ENCODE data around the gene COL11A2.

The COL11A2 gene

DNA sequence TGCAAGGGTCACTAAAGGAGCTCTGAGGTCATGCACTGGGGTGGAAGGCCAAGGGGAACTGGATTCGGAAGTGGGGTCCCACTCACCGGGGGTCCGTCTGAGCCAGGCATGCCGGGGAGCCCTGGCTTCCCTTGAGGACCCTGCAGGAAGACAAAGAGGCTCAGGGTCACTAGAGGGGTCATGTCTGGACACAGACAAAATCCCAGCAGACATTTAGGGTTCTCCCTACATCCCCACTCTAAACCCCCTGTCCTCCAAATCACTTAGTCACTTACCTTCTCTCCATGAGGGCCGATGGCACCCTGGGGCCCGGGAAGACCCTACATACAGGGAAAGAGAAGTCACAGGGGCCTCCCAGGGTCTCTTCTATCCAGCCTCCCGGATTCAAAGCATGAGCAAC, 15.4 kb downstream of the COL11A2 start:
- POLR2A ChIA-PET, result no interaction called here
- CTCF ChIA-PET, result interaction anchor here (1.1 to 7.7 kb wide), 3 partner anchors 15 to 243 kb away, joined by 3 to 62 read pairs (median 3); no protein-coding TSS in a partner anchor
- WGBS (ENCODE audit: insufficient coverage), result 98% methylated on average over 5 of the region's 7 CpGs

DNA sequence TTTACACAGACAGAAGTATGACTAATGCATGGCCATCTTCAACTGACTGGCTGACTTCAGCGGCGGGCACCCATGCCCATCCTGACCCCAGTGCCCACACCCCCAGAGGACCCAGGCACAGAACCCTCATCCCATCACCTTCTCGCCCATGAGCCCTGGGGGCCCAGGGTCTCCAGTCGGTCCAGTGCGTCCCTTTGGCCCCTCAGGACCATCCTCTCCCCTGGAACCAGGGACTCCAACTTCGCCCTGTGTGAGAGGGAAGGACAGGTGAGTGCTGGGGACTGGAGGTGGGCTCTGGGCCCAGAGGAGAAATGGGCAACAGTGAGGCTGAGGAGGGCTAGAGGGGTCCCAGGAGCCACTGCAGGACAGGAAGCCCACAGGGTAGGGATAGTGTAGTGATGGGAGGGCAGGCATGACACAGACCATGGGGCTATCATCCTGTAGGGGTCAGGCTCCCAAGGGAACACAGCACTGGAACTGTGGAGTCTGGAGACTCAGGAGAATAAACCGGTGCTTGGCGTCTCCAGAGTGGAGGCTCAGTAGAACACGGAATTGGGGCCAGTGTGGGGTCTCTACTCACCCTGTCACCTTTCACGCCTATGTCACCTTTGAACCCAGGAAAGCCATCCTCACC, 16.7 kb downstream of the COL11A2 start:
- POLR2A ChIA-PET, result no interaction called here
- no peak for DNase-seq
- Histone ChIP-seq H3K27ac (ENCODE audit: insufficient read depth in 1 of 2, low read depth in 1 of 2, low read length in 2 of 2, poor library complexity in 1 of 2, severe bottlenecking in 2 of 2) (no peak overlapping the region), H3K4me3 (ENCODE audit: control insufficient read depth in 1 of 7, extremely low read depth in 1 of 7, insufficient read depth in 4 of 7, low read depth in 2 of 7, low read length in 6 of 7) (no peak overlapping the region), H3K36me3 (ENCODE audit: control insufficient read depth in 4 of 4, insufficient read depth in 4 of 4, low read length in 3 of 4) (no peaks in the 10 kb centered on the region), H3K4me1 (ENCODE audit: control extremely low read depth in 1 of 4, control insufficient read depth in 4 of 4, insufficient read depth in 4 of 4, low read length in 3 of 4) (no peaks in the 10 kb centered on the region), H3K9me3 (ENCODE audit: control extremely low read depth in 1 of 5, control insufficient read depth in 4 of 5, insufficient read depth in 2 of 5, low read depth in 1 of 5, low read length in 4 of 5) (no peaks in the 10 kb centered on the region), H3K27me3 (replicated peaks in 2 of 5; ENCODE audit: control insufficient read depth in 4 of 5, insufficient read depth in 5 of 5, low read length in 4 of 5) (peaks cover 0 to 2% (median 0%) of the 10 kb centered on the region in 5 experiments)
- WGBS (ENCODE audit: insufficient coverage), result 96% methylated on average over 7 of the region's 10 CpGs
- CTCF ChIA-PET, result interaction anchor here (1.1 to 7.7 kb wide), 5 partner anchors 13 to 157 kb away, joined by 4 to 62 read pairs (median 11); no protein-coding TSS in a partner anchor

More for the DNA sequence above, 15.4 kb downstream of the COL11A2 start:
- no peaks in the 10 kb centered on the region for H3K9me3 ChIP-seq (ENCODE audit: control extremely low read depth in 1 of 5, control insufficient read depth in 4 of 5, insufficient read depth in 2 of 5, low read depth in 1 of 5, low read length in 4 of 5)
- no peaks in the 10 kb centered on the region for H3K4me1 ChIP-seq (ENCODE audit: control extremely low read depth in 1 of 4, control insufficient read depth in 4 of 4, insufficient read depth in 4 of 4, low read length in 3 of 4)
- H3K4me3 ChIP-seq (ENCODE audit: control insufficient read depth in 1 of 7, extremely low read depth in 1 of 7, insufficient read depth in 4 of 7, low read depth in 2 of 7, low read length in 6 of 7), result no peak overlapping the region
- peaks cover 0 to 2% (median 0%) of the 10 kb centered on the region in 5 experiments for H3K27me3 ChIP-seq (replicated peaks in 2 of 5; ENCODE audit: control insufficient read depth in 4 of 5, insufficient read depth in 5 of 5, low read length in 4 of 5)
- DNase-seq, result no peak
- H3K27ac ChIP-seq (ENCODE audit: insufficient read depth in 1 of 2, low read depth in 1 of 2, low read length in 2 of 2, poor library complexity in 1 of 2, severe bottlenecking in 2 of 2), result no peak overlapping the region
- no peaks in the 10 kb centered on the region for H3K36me3 ChIP-seq (ENCODE audit: control insufficient read depth in 4 of 4, insufficient read depth in 4 of 4, low read length in 3 of 4)

- Histone ChIP-seq H3K4me3 (ENCODE audit: control insufficient read depth in 1 of 7, extremely low read depth in 1 of 7, insufficient read depth in 4 of 7, low read depth in 2 of 7, low read length in 6 of 7) (no peak overlapping the region), H3K27me3 (replicated peaks in 2 of 5; ENCODE audit: control insufficient read depth in 4 of 5, insufficient read depth in 5 of 5, low read length in 4 of 5) (peaks cover 0 to 2% (median 0%) of the 10 kb centered on the region in 5 experiments), H3K4me1 (ENCODE audit: control extremely low read depth in 1 of 4, control insufficient read depth in 4 of 4, insufficient read depth in 4 of 4, low read length in 3 of 4) (no peaks in the 10 kb centered on the region), H3K36me3 (ENCODE audit: control insufficient read depth in 4 of 4, insufficient read depth in 4 of 4, low read length in 3 of 4) (no peaks in the 10 kb centered on the region), H3K9me3 (ENCODE audit: control extremely low read depth in 1 of 5, control insufficient read depth in 4 of 5, insufficient read depth in 2 of 5, low read depth in 1 of 5, low read length in 4 of 5) (no peaks in the 10 kb centered on the region), H3K27ac (ENCODE audit: insufficient read depth in 1 of 2, low read depth in 1 of 2, low read length in 2 of 2, poor library complexity in 1 of 2, severe bottlenecking in 2 of 2) (no peak overlapping the region)
- ChIA-PET POLR2A (no interaction called here), CTCF (interaction anchor here (1.1 to 7.7 kb wide), 9 partner anchors 13 to 156 kb away, joined by 4 to 62 read pairs (median 11); no protein-coding TSS in a partner anchor)
- WGBS (ENCODE audit: insufficient coverage), result 100% methylated on average over 2 of the region's 4 CpGs
- no peak for DNase-seq
These were observed 17.5 kb downstream of the COL11A2 start for GRCh38 chr6:33174784-33175183.

- Histone ChIP-seq H3K4me1 (ENCODE audit: control extremely low read depth in 1 of 4, control insufficient read depth in 4 of 4, insufficient read depth in 4 of 4, low read length in 3 of 4) (no peaks in the 10 kb centered on the region), H3K4me3 (ENCODE audit: control insufficient read depth in 1 of 7, extremely low read depth in 1 of 7, insufficient read depth in 4 of 7, low read depth in 2 of 7, low read length in 6 of 7) (no peak overlapping the region), H3K27ac (ENCODE audit: insufficient read depth in 1 of 2, low read depth in 1 of 2, low read length in 2 of 2, poor library complexity in 1 of 2, severe bottlenecking in 2 of 2) (no peak overlapping the region), H3K36me3 (ENCODE audit: control insufficient read depth in 4 of 4, insufficient read depth in 4 of 4, low read length in 3 of 4) (no peaks in the 10 kb centered on the region), H3K27me3 (replicated peaks in 2 of 5; ENCODE audit: control insufficient read depth in 4 of 5, insufficient read depth in 5 of 5, low read length in 4 of 5) (peaks cover 0 to 2% (median 0%) of the 10 kb centered on the region in 5 experiments), H3K9me3 (ENCODE audit: control extremely low read depth in 1 of 5, control insufficient read depth in 4 of 5, insufficient read depth in 2 of 5, low read depth in 1 of 5, low read length in 4 of 5) (no peaks in the 10 kb centered on the region)
- 60% methylated on average over 5 of the region's 11 CpGs for WGBS (ENCODE audit: insufficient coverage)
- POLR2A ChIA-PET, result no interaction called here
- no peak for DNase-seq
- CTCF ChIA-PET, result interaction anchor here (0.7 to 7.7 kb wide), 22 partner anchors 9 to 163 kb away, joined by 3 to 62 read pairs (median 4); partner anchors contain the start of genes COL11A2 and HLA-DPB1
These were observed 18.6 kb downstream of the COL11A2 start for GRCh38 chr6:33173535-33174180.

- DNase-seq, result peak; percentile 29 to 44 (median 31)
- CTCF ChIA-PET, result interaction anchor here (0.7 to 7.7 kb wide), 34 partner anchors 9 to 176 kb away, joined by 3 to 62 read pairs (median 4); partner anchors contain the start of genes COL11A2 and HLA-DPB1
- Histone ChIP-seq H3K4me1 (ENCODE audit: control extremely low read depth in 1 of 4, control insufficient read depth in 4 of 4, insufficient read depth in 4 of 4, low read length in 3 of 4) (no peaks in the 10 kb centered on the region), H3K9me3 (ENCODE audit: control extremely low read depth in 1 of 5, control insufficient read depth in 4 of 5, insufficient read depth in 2 of 5, low read depth in 1 of 5, low read length in 4 of 5) (no peaks in the 10 kb centered on the region), H3K27ac (ENCODE audit: insufficient read depth in 1 of 2, low read depth in 1 of 2, low read length in 2 of 2, poor library complexity in 1 of 2, severe bottlenecking in 2 of 2) (no peak overlapping the region), H3K4me3 (ENCODE audit: control insufficient read depth in 1 of 7, extremely low read depth in 1 of 7, insufficient read depth in 4 of 7, low read depth in 2 of 7, low read length in 6 of 7) (no peak overlapping the region), H3K36me3 (ENCODE audit: control insufficient read depth in 4 of 4, insufficient read depth in 4 of 4, low read length in 3 of 4) (no peaks in the 10 kb centered on the region), H3K27me3 (replicated peaks in 2 of 5; ENCODE audit: control insufficient read depth in 4 of 5, insufficient read depth in 5 of 5, low read length in 4 of 5) (peaks cover 0 to 2% (median 0%) of the 10 kb centered on the region in 5 experiments)
- POLR2A ChIA-PET, result interaction anchor here (0.8 kb wide), 1 partner anchor 9 kb away, joined by 3 read pairs; no protein-coding TSS in a partner anchor
- 75% methylated on average over 8 of the region's 16 CpGs for WGBS (ENCODE audit: insufficient coverage)
These were observed 19.4 kb downstream of the COL11A2 start for GRCh38 chr6:33172688-33173534.

- Histone ChIP-seq H3K27ac (ENCODE audit: insufficient read depth in 1 of 2, low read depth in 1 of 2, low read length in 2 of 2, poor library complexity in 1 of 2, severe bottlenecking in 2 of 2) (no peak overlapping the region), H3K4me3 (ENCODE audit: control insufficient read depth in 1 of 7, extremely low read depth in 1 of 7, insufficient read depth in 4 of 7, low read depth in 2 of 7, low read length in 6 of 7) (no peak overlapping the region), H3K36me3 (ENCODE audit: control insufficient read depth in 4 of 4, insufficient read depth in 4 of 4, low read length in 3 of 4) (no peaks in the 10 kb centered on the region), H3K27me3 (replicated peaks in 2 of 5; ENCODE audit: control insufficient read depth in 4 of 5, insufficient read depth in 5 of 5, low read length in 4 of 5) (peaks cover 0 to 2% (median 0%) of the 10 kb centered on the region in 5 experiments), H3K4me1 (ENCODE audit: control extremely low read depth in 1 of 4, control insufficient read depth in 4 of 4, insufficient read depth in 4 of 4, low read length in 3 of 4) (no peaks in the 10 kb centered on the region), H3K9me3 (ENCODE audit: control extremely low read depth in 1 of 5, control insufficient read depth in 4 of 5, insufficient read depth in 2 of 5, low read depth in 1 of 5, low read length in 4 of 5) (no peaks in the 10 kb centered on the region)
- ChIA-PET CTCF (interaction anchor here (0.7 to 7.7 kb wide), 22 partner anchors 10 to 175 kb away, joined by 3 to 62 read pairs (median 4); no protein-coding TSS in a partner anchor), POLR2A (interaction anchor here (0.8 kb wide), 1 partner anchor 10 kb away, joined by 3 read pairs; no protein-coding TSS in a partner anchor)
- WGBS (ENCODE audit: insufficient coverage), result 78% methylated on average over 5 of the region's 8 CpGs
- DNase-seq, result no peak
These were observed 20.2 kb downstream of the COL11A2 start for GRCh38 chr6:33171880-33172687.

Data from common myeloid progenitor, CD34-positive (primary cell).